Fibroblast of villous mesenchyme (primary cell): ENCODE data around the gene AKAP13. TPM values are rescaled to one million over a fixed set of nuclear protein-coding genes. Genes with fewer than 3 reads are reported as not detected.

ENCODE experiments used
- DNase-seq: peaks from one replicate; pipeline ENCODE4 v3.0.0-alpha.2; 2010; ENCODE audit warnings: low read depth
- H3K4me3 ChIP-seq: 2 replicates; pipeline ENCODE4 v1.5.1; 2011; ENCODE audit warnings: low read depth, mild to moderate bottlenecking, low read length
- total RNA-seq: library from RNA; depleted of rRNA; stranded (reverse); fragments of >200 nt; gene quantifications from 2 replicates; pipeline ENCODE4 v1.2.3, GENCODE V29; 2012
- TF ChIP-seq, protein P1 (sequence below): IDR thresholded peaks from 2 replicates; pipeline ENCODE4 v1.5.1; 2012; ENCODE audit warnings: low read depth, mild to moderate bottlenecking, low read length; ENCODE audit not compliant: insufficient read depth

The AKAP13 gene
- total RNA-seq, 1 donor: 164 TPM

DNA sequence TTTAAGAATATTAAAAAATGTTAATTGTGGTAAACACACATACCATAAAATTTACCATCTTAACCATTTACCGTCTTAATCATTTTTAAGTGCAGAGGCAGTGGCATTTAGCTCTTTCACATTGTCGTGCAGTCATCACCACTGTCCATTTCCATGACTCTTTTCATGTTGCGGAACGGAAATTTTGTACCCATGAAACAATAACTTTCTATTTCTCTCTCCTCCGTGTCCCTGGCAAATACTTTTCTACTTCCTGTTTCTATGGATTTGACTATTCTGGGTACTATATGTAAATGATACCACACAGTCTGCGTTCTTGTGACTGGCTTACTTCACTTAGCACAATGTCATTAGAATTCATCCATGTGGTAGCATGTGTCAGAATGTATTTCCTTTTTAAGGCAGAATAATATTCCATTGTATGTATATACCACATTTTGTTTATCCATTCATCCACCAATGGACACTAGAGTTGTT lies 27.9 kb downstream of the AKAP13 start:
- TF ChIP-seq, protein P1, sequence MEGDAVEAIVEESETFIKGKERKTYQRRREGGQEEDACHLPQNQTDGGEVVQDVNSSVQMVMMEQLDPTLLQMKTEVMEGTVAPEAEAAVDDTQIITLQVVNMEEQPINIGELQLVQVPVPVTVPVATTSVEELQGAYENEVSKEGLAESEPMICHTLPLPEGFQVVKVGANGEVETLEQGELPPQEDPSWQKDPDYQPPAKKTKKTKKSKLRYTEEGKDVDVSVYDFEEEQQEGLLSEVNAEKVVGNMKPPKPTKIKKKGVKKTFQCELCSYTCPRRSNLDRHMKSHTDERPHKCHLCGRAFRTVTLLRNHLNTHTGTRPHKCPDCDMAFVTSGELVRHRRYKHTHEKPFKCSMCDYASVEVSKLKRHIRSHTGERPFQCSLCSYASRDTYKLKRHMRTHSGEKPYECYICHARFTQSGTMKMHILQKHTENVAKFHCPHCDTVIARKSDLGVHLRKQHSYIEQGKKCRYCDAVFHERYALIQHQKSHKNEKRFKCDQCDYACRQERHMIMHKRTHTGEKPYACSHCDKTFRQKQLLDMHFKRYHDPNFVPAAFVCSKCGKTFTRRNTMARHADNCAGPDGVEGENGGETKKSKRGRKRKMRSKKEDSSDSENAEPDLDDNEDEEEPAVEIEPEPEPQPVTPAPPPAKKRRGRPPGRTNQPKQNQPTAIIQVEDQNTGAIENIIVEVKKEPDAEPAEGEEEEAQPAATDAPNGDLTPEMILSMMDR: no peak
- DNase-seq: no peak
- no peak overlapping the region for H3K4me3 ChIP-seq

DNA sequence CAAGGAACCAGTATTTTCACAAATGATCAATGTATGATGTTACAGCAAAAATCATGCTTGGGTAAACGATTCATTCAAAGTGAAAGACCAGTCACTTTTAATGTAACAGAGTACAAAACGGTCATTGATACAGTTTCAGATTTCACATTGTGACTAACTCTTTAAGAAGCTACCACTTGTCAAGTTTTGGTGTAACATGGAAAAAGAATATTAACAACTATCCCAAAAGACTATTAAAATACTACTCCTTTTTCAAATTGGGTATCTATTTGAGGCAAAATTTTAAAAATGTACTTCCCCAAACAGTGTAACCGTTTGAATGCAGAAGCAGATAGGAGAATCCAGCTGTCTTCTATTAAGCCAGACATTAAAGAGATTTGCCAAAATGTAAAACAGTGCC lies 31.7 kb downstream of the AKAP13 start:
- H3K4me3 ChIP-seq: no peak overlapping the region
- peak; percentile 43 for DNase-seq
- TF ChIP-seq, protein P1: no peak

- peak overlapping the region; percentile 30 for H3K4me3 ChIP-seq
- TF ChIP-seq, protein P1: peak; percentile 5
Observed at GRCh38 chr15:85412956-85413854, 32.8 kb downstream of the AKAP13 start.

DNA sequence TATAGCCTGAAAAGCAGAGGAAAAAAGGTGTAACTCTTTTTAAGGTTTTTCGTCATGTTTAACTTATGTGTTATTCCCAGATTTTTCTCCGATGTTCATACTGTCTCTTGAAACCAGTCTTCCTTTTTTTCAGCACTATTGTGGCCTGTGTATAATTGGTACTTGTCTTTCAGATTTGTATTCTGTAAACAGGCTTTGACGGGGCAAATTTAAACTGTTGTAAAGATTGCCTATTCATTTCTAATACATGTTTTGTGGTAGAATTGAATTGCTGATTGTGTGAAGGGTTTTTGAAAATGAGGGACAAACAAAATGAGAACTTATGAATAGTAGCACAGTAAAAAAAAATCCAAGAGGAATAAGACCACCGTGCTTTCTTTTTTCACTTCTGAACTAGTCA lies 33.6 kb downstream of the AKAP13 start:
- TF ChIP-seq, protein P1: no peak
- no peak overlapping the region for H3K4me3 ChIP-seq
- DNase-seq: no peak

More at GRCh38 chr15:85412956-85413854, 32.8 kb downstream of the AKAP13 start:
- peak; percentile 91 for DNase-seq

DNA sequence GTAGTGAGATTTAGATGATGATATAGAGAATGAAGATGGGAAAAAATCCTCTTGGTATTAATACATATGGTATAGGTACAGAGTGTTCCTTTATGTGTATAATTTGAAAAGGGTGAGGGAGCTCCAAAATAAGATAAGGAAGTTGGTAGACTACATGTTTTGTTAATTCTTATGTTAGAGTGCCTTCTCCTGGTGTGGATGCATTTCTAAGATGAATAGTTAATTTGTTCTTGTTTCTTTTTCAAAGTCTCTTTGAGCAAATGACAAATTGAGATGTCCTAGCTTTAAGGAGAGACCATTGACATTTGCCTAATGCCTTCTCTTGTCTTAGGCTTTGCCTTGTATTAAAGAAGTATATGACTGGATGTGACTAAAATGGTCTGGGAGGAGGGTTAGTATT lies 34.1 kb downstream of the AKAP13 start:
- H3K4me3 ChIP-seq: no peak overlapping the region
- peak; percentile 45 for DNase-seq
- TF ChIP-seq, protein P1: peak; percentile 8

- DNase-seq: no peak
- TF ChIP-seq, protein P1: no peak
- no peak overlapping the region for H3K4me3 ChIP-seq
Observed at GRCh38 chr15:85414991-85415390, 34.6 kb downstream of the AKAP13 start.
